ENCODE results near the gene BIRC2. TPM values are rescaled to one million over a fixed set of nuclear protein-coding genes. Genes with fewer than 3 reads are reported as not detected.

BIRC2 gene
- total and polyA plus RNA-seq, 10 of the 15 experiments (the other 5 are each of a cell fraction or from before 2014, with no cell fraction given): 13.8 to 75.8 (median 26.5) TPM

DNA sequence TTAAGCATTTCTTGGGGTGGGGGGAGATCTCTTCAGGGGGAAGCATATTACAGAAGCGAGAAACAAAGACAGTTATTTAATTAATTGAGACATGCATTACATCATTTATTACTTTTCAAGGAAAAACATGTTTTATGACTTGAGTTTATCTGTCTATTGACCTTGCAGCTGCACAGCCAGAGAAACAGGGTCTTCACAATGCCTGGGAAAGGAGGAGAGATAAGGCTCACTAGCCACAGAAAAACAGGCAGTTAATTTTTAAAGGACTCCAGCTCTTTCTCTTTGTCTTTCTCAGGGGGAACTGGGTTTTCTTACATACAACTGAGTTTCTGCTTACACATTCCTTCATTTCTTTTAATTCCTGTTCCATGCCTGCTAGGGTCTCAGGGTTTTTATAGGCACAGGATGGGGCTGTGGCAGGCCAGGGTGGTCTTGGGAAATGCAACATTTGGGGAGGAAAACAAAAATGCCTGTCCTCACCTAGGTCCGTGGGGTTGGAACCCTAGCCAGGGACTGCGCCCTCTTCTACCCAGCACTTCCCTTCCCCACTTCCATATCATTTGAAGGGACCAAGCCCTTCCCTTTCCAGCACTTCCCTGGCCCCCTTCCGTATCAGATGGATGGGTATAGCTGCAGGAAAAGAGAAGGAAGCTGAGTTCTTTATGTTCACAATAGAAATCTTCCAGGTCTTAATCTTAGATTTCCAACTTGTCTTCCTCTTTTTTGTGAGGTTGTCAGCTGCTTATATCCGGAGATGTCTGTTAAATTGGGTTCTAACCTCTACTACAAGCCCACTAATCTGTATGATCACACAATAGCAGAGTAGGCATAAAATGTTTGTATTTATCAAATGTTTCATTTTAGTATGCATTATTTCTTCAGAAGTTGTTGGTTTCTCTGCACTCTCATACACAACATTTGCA lies 38.3 kb downstream of the BIRC2 start:
- in situ Hi-C loops (cut with MboI): loop anchor here (25.0 kb wide), 1 partner anchor 102 kb away; no protein-coding TSS in a partner anchor
- ChIA-PET CTCF (interaction anchor here (0.9 to 4.0 kb wide), 6 partner anchors 11 to 281 kb away, joined by 3 to 16 read pairs (median 5); no protein-coding TSS in a partner anchor), RAD21 (ENCODE audit: unreplicated experiment) (interaction anchor here (1.0 kb wide), 1 partner anchor 228 kb away, joined by 4 read pairs; no protein-coding TSS in a partner anchor), SMC1A (ENCODE audit: uncharacterized antibody, unreplicated experiment) (interaction anchor here (0.8 to 1.7 kb wide), 4 partner anchors 12 to 98 kb away, joined by 3 to 4 read pairs (median 4); no protein-coding TSS in a partner anchor), POLR2A (interaction anchor here (0.6 to 1.4 kb wide), 2 partner anchors 24 to 94 kb away, joined by 3 to 5 read pairs; no protein-coding TSS in a partner anchor)
- H4K20me1 ChIP-seq (ENCODE audit: control insufficient read depth, insufficient read depth): no peaks in the 10 kb centered on the region
- intact Hi-C loops (cut with micrococcal nuclease; ENCODE audit: unreplicated experiment): no loop called here
- no peak for FAIRE-seq
- H3K27ac ChIP-seq (ENCODE audit: control insufficient read depth, insufficient read depth): no peak overlapping the region
- BruUV-seq (replicated peaks): no TSS peak
- H3K36me3 ChIP-seq (ENCODE audit: control insufficient read depth in 2 of 2, insufficient read depth in 2 of 2, low read length in 1 of 2): peaks cover 7 to 18% of the 10 kb centered on the region in 2 experiments; a peak in 3 of 4 replicates
- H3K4me1 ChIP-seq (ENCODE audit: control insufficient read depth, insufficient read depth, low read length): no peaks in the 10 kb centered on the region
- H3K9ac ChIP-seq (ENCODE audit: control insufficient read depth, insufficient read depth, low read length): no peak overlapping the region
- H3K79me2 ChIP-seq (ENCODE audit: control insufficient read depth, insufficient read depth, low read length): no peaks in the 10 kb centered on the region
- peaks cover 5% of the 10 kb centered on the region; the same call in 2 of the 3 replicates for H3K9me3 ChIP-seq (replicated peaks; ENCODE audit: control insufficient read depth, insufficient read depth, low read length)
- no peaks in the 10 kb centered on the region for H3K27me3 ChIP-seq (replicated peaks in 1 of 2; ENCODE audit: control insufficient read depth in 2 of 2, insufficient read depth in 2 of 2, low read length in 1 of 2)
- H3K4me3 ChIP-seq: no peak overlapping the region
- no peak overlapping the region for H3K4me2 ChIP-seq (ENCODE audit: control insufficient read depth, insufficient read depth)
- WGBS (ENCODE audit: insufficient coverage, insufficient replicate concordance, low lambda C conversion rate, missing lambda C conversion rate): 84% methylated on average over 5 of the region's 5 CpGs
- ATAC-seq: no peak
- H2AFZ ChIP-seq (ENCODE audit: control insufficient read depth, low read depth, low read length): no peak overlapping the region
- DNase-seq (ENCODE audit: low read depth, low spot score): no peak
- TF ChIP-seq, protein P1, sequence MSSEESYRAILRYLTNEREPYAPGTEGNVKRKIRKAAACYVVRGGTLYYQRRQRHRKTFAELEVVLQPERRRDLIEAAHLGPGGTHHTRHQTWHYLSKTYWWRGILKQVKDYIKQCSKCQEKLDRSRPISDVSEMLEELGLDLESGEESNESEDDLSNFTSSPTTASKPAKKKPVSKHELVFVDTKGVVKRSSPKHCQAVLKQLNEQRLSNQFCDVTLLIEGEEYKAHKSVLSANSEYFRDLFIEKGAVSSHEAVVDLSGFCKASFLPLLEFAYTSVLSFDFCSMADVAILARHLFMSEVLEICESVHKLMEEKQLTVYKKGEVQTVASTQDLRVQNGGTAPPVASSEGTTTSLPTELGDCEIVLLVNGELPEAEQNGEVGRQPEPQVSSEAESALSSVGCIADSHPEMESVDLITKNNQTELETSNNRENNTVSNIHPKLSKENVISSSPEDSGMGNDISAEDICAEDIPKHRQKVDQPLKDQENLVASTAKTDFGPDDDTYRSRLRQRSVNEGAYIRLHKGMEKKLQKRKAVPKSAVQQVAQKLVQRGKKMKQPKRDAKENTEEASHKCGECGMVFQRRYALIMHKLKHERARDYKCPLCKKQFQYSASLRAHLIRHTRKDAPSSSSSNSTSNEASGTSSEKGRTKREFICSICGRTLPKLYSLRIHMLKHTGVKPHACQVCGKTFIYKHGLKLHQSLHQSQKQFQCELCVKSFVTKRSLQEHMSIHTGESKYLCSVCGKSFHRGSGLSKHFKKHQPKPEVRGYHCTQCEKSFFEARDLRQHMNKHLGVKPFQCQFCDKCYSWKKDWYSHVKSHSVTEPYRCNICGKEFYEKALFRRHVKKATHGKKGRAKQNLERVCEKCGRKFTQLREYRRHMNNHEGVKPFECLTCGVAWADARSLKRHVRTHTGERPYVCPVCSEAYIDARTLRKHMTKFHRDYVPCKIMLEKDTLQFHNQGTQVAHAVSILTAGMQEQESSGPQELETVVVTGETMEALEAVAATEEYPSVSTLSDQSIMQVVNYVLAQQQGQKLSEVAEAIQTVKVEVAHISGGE (CRISPR knock-in tag; IDR thresholded peaks at IDR 0.05): no peak
- TF ChIP-seq PML (IDR thresholded peaks at IDR 0.05; ENCODE audit: low read length): no peak
- TF ChIP-seq TCF3 (IDR thresholded peaks at IDR 0.05; ENCODE audit: borderline replicate concordance, insufficient read depth, low read depth, low read length): no peak
- TF ChIP-seq FOS (IDR thresholded peaks at IDR 0.05; ENCODE audit: borderline replicate concordance, extremely low read depth, insufficient read length): no peak
- TF ChIP-seq BMI1 (IDR thresholded peaks at IDR 0.05; ENCODE audit: borderline replicate concordance): no peak
- TF ChIP-seq NFYA (IDR thresholded peaks at IDR 0.05; ENCODE audit: borderline replicate concordance, low read depth, low read length): no peak
- no peak for TF ChIP-seq RAD51 (IDR thresholded peaks at IDR 0.05)
- TF ChIP-seq BRCA1 (IDR thresholded peaks at IDR 0.05; ENCODE audit: low read depth, low read length): no peak
- TF ChIP-seq, protein P2, sequence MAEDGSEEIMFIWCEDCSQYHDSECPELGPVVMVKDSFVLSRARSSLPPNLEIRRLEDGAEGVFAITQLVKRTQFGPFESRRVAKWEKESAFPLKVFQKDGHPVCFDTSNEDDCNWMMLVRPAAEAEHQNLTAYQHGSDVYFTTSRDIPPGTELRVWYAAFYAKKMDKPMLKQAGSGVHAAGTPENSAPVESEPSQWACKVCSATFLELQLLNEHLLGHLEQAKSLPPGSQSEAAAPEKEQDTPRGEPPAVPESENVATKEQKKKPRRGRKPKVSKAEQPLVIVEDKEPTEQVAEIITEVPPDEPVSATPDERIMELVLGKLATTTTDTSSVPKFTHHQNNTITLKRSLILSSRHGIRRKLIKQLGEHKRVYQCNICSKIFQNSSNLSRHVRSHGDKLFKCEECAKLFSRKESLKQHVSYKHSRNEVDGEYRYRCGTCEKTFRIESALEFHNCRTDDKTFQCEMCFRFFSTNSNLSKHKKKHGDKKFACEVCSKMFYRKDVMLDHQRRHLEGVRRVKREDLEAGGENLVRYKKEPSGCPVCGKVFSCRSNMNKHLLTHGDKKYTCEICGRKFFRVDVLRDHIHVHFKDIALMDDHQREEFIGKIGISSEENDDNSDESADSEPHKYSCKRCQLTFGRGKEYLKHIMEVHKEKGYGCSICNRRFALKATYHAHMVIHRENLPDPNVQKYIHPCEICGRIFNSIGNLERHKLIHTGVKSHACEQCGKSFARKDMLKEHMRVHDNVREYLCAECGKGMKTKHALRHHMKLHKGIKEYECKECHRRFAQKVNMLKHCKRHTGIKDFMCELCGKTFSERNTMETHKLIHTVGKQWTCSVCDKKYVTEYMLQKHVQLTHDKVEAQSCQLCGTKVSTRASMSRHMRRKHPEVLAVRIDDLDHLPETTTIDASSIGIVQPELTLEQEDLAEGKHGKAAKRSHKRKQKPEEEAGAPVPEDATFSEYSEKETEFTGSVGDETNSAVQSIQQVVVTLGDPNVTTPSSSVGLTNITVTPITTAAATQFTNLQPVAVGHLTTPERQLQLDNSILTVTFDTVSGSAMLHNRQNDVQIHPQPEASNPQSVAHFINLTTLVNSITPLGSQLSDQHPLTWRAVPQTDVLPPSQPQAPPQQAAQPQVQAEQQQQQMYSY (CRISPR knock-in tag; IDR thresholded peaks at IDR 0.05): no peak
- no peak for TF ChIP-seq EZH2 (IDR thresholded peaks at IDR 0.05; ENCODE audit: borderline replicate concordance, control insufficient read depth, low read depth, low read length)
- TF ChIP-seq PAX5 (IDR thresholded peaks at IDR 0.05; ENCODE audit: borderline replicate concordance, low read depth, low read length): no peak
- TF ChIP-seq, protein P3, sequence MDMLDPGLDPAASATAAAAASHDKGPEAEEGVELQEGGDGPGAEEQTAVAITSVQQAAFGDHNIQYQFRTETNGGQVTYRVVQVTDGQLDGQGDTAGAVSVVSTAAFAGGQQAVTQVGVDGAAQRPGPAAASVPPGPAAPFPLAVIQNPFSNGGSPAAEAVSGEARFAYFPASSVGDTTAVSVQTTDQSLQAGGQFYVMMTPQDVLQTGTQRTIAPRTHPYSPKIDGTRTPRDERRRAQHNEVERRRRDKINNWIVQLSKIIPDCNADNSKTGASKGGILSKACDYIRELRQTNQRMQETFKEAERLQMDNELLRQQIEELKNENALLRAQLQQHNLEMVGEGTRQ (IDR thresholded peaks at IDR 0.05; ENCODE audit: borderline replicate concordance, low read depth, low read length): no peak
- no peak for TF ChIP-seq MTA2 (IDR thresholded peaks at IDR 0.05; ENCODE audit: low read depth)
- TF ChIP-seq MYC (IDR thresholded peaks at IDR 0.05; ENCODE audit: insufficient read depth, insufficient read length, insufficient replicate concordance, low read length, severe bottlenecking): no peak

All from GM12878 (cell line).